Suppressor macrophage (primary cell): ENCODE measurements around the gene ARID1A.
A peak's percentile ranks its signal among the peaks of the same experiment; 100 is the strongest.
"Not testable (repeated sequence)": the region's sequence is repeated elsewhere in the genome, so short reads cannot be mapped to it uniquely, and the experiment has no call there.

ENCODE experiments used
- DNase-seq, 4 experiments: peaks; one replicate each; pipeline ENCODE4 v3.0.0-alpha.2; 2020 to 2022

ARID1A gene

DNA sequence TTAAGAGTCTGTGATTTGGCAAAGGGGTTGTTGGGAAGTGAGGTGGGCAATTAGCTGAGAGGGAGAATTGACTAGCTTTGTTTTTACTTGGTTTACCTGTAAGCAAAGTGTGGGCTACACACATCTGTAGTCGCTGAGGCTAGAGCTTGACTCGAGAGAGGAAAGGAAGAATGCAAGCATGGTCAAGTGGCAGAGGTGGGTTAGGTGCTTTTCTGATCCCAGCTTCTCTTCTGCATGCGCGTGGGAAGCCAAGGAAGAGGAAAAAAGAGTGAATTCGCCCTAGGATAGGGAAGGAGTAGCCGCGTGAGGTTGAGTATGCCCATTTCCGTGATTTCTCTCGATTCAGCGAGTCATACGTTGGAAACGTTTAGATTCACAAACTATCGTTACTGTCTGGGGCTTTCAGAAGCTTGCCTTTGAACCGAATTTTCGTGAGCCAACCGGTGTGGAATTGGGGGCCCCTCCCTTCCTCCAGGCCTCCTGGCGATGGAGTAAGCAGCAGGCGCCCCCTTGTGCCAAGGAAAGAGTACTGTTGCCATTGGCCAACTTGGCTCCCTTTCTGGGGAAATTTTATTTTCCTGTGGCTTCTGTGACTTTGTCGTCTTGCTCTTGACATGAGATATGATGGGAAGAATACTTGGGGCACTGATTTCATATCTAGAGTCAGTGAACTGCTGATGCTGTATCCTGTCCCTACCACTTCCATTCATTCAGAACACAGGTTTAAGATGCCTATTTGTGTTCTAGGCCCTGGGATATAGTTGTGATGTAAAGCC lies 93.2 kb downstream of the ARID1A start:
- DNase-seq, result peak; percentile 80 to 91 (median 87)

DNA sequence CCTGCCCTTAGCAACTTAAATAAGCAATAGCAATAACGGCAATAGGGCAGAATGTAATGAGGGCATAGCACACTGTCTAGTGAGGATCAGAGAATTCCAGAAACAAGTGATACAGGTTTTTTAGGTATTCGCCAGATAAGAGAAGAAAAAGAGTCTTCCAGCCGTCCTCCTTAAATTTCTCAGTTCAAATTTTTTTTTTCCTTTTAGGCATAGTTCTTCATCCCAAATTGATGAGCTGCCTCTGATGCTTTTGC lies 93.7 kb downstream of the ARID1A start:
- DNase-seq, result no peak

DNA sequence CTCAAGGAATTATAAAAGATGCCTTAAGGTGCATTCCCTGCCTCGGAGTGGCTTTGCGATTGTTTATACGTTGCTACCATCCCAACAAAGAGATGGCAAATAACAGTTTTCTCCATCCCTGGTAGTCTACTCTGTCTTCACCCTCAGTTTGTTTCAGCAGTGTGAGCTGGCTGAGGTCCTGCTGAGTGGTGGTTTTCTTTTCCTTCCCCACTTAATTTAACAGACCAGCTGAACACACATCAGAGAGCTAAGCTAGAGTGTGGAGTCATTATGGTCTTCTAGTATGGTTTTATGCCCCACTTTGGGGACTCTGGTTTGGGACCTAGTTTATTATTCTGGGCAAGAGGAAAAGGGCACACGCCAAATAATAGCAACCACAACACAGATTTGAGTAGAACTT lies 94.1 kb downstream of the ARID1A start:
- no peak for DNase-seq

DNA sequence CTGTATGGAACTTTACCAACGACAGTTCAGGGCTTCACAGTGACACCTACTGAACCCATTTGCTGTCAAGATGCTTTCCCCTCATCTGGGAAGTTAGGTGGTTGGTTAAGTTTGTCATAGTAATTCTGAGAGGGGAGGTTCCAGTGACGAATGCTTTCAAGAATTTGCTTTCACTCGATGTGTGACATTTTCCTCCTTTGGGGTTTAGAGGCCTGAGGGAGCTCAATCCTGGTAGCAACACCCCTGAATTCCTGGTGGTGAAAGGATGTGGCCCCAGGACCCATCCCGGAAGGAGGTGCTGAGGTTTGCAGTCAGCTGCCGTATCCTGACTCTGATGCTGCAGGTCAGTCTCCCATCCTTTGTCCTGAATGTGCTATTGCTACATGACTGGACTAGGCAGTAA lies 94.7 kb downstream of the ARID1A start:
- DNase-seq, result no peak

DNA sequence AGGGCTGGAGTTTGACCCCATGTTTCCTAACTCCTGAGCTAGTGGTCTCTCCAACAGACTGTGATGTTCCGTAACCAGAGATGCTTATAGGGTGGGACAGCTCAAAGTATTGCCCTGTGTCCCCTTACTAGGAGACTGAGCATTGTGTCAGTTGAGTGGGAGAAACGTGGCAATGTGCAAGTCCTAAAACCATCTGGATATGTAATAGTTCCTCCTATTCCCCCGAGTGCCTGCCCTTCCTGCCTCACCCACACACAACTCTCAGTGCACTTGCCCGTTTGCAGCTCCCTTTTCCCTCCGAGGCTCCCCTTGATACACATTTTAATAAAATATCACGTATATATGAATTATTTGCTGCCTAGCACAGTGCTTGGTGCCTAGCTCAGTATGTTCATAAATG lies 95.3 kb downstream of the ARID1A start:
- peak in 3 of 4 experiments; percentile 54 to 65 (median 64) for DNase-seq

DNA sequence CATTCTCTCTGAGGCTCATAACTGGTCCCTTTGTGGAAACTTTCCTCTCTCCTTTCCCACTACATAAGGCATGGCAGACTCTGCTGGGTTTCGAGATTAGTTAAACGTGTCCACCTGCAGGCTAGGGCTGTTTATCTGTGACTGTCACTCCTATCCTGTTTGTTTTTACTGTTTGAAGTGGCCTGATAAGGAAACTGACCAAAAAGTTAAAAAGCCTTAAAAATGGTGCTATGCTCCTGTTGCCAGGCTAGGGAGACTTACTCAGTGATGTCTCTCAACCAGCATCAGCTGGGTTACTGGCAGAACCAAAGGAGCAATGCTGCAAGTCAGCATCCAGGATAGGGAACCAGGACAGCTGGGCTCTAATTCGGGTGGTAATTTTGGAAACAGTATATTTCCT lies 95.8 kb downstream of the ARID1A start:
- peak in 3 of 4 experiments; percentile 32 to 37 (median 32) for DNase-seq

DNA sequence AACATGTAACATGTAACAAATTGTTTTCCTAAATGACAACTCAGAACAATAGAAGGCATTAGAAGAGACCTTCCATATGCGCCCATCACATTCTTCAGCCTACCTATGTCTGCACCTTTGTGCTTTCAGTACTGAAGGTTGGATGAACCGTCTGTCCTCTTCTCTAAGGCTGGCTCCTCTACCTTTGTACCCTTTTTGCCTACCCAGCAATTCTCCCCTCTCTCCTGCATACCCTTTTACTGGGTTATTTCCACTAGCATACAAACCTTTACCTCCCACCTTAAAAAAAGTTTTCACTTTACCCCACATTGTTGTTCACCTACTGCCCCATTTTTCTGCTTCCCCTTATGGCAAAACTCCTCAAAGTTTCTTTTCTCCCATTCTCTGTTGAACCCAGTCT lies 97.1 kb downstream of the ARID1A start:
- DNase-seq, result no peak

DNA sequence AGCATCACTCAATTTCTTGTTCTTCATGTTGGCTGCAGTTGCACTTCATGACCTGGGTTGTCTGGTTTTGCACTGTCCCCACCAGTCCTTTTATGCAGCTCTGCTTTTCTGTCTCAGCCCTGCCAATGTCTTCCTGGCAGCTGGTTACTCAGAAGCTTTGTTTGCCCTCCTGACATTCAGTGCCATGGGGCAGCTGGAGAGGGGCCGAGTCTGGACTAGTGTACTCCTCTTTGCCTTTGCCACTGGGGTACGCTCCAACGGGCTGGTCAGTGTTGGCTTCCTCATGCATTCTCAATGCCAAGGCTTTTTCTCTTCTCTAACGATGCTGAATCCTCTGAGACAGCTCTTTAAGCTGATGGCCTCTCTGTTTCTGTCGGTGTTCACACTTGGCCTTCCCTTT lies 98.6 kb downstream of the ARID1A start:
- DNase-seq, result no peak

DNA sequence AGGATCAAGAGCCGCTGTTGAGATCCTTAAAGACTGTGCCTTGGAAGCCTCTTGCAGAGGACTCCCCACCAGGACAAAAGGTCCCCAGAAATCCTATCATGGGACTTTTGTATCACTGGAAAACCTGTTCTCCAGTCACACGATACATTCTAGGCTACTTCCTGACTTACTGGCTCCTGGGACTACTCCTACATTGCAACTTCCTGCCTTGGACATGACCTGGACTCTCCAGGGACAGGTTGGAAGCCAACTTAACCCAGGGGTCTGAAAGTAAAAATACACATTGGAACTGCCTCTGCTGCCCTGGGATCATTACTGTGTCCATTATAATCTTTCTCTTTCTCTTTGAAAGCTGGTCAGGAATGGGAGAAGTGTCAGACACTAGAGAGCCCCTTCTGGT lies 101.8 kb downstream of the ARID1A start:
- no peak for DNase-seq

DNA sequence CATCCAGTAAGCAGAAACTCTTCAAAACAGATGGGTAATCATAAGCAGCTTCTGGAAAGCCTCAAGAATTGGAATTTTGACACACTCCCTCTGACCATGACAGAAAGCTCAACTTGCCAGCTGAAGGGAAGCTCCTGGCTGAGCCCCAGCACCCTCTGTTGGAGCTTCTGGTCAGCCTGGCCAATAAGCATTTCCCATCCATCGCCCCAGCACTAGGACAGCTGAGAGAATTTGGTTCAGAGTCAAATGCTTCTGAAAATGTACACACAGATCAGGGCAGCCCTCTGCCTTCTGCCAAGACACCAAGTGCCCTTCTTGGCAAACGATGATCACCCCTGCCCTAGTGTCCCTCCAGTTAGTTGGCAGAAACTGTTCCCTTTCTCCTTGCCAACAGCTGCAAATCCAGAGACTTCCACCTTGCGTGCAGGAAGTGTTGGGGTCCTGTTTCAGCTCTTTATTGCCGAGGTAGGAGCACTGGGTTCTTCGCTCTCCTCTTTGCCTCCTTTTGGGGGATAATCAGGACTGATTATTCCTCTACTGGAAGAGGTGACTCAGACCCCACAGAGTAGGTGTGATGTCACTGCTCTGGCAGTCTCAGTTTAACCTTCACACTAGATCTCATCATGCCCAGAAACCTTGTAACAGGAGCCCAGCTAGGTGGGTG lies 103.8 kb downstream of the ARID1A start:
- no peak for DNase-seq

DNA sequence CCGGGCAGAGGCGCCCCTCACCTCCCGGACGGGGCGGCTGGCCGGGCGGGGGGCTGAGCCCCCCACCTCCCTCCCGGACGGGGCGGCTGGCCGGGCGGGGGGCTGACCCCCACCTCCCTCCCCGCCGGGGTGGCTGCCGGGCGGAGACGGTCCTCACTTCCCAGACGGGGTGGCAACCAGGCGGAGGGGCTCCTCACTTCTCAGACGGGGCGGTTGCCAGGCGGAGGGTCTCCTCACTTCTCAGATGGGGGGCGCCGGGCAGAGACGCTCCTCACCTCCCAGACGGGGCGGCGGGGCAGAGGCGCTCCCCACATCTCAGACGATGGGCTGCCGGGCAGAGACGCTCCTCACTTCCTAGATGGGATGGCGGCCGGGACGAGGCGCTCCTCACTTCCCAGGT lies 108.1 kb downstream of the ARID1A start:
- not testable (repeated sequence) for DNase-seq

DNA sequence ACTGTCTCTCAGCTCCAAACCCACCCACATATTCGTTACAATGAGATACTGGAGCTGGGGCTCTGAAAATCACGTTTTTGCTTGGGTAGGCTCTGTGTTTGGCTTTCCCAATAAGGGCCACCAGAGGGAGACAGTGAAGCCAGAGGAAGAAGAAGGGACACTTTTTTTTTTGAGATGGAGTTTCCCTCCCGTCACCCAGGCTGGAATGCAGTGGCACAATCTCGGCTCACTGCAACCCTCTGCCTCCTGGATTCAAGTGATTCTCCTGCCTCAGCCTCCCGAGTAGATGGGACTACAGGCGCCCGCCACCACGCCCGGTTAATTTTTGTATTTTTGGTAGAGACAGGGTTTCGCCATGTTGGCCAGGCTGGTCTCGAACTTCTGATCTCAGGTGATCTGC lies 114.3 kb downstream of the ARID1A start:
- peak; percentile 81 to 90 (median 86) for DNase-seq

DNA sequence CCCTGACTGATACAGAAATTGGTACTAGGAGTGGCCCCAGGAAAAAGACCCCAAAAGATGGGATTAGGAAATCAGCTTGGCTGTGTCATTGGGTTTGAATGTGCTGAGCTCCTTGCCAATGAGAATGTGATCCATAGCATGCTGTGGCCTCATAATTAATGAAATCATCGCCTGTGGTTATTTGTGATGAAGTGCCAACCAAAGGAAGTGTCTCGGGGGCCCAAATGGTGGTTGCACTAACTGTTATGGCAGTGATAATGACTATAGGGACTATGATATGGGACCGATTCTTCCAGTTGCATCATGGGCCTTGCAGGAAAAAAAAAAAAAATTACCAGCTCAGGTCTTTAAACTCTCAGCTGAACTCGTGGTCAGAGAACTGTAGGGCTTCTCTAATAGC lies 115.2 kb downstream of the ARID1A start:
- no peak for DNase-seq

DNA sequence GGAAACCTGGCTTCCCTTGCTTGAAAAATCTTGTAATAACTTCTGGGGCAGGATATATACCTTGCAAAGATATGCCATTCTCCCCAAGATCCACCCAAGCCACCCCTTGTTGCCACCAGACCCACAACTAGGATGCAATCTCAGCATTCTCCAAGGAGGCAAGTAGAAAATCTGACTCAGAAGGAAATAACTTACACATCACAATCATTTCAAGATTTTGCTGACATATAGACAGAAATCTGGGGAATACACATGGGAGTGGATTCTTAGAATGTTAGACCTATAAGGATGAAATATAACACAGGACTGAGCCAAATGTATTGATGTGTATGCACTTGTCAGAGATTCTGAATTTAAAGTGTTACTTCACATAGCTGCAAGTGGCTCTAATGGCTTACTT lies 115.9 kb downstream of the ARID1A start:
- peak in 2 of 4 experiments; percentile 40 to 50 for DNase-seq

DNA sequence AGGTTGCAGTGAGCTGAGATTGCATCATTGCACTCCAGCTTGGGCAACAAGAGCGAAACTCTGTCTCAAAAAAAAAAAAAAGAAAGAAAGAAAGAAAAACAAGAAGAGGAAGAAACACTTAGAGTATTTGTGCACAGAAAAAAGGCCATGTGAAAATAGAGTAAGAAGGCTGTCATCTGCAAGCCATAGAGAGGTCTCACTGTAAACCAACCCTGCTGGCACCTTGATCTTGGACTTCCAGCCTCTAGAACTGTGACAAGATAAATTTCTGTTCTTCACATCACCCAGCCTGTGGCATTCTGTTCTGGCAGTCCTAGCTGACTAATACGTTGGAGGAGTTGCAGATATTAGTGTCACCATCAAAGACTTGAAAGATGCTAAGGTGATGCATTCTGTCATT lies 118.6 kb downstream of the ARID1A start:
- no peak for DNase-seq

DNA sequence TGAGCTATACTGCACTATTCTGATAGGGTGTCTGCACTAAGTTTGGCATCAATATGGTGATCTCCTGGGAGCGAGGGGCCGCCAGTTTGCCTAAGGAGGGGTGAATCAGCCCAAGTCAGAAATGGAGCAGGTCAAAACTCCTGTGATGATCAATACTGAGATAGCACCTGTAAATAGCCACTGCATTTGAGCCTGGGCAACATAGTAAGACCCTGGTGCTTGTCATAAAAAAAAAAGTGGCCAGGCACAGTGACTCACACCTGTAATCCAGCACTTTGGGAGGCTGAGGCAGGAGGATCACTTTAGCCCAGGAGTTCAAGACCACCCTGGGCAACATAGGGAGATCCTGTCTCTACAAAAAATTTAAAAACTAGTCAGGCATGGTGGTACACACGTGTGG lies 119.1 kb downstream of the ARID1A start:
- DNase-seq, result no peak

DNA sequence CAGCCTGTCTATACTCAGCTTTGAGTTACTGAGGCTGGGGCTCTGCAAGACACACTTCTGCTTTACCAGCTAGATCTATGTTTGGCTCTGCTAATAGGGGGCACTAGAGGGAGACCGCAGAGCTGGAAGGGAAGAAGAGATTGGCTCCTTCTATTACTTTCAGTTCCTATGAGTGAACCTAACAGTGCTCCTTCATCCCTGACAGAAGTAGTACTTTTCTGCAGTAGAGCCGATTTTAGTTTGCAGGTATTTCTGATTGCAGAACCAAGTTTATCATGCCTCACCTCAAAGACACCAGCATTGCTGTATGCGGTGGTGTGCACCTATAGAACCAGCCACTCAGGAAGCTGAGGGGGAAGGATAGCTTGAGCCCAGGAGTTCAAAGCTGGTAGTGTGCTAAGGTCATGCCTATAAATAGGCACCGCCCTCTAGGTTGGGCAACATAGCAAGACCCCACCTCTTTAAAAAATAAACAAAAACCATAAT lies 125.0 kb downstream of the ARID1A start:
- peak; percentile 72 to 88 (median 82) for DNase-seq

DNA sequence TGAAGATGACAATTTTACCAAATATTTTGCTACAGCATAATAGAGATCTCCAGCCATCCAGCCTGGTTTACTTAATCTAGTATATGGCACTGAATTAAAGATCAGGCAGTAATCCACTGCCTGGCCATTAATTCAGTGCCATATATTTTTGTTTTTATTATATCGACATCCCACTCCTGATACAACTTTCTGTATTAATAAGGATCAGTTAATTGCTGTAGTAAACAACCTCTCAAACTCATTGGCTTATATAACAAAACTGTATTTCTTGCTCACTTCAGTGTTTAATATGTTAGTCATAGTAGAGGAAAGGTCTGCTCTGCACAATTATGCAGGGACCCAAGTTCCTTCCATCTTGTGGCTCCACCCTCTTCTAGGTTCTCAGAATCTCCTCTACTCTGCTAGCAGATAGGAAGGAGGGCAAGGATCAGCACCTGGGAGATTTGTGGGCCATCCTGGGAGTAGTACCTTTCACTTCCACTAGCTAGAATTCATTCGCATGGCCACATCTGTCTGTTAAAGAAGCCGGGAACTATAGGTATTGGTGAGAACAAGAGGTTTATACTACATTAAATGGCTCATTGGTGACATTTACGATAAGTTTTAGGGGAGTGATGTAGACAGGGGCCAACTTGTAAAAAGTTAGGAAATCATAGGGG lies 127.1 kb downstream of the ARID1A start:
- no peak for DNase-seq

DNA sequence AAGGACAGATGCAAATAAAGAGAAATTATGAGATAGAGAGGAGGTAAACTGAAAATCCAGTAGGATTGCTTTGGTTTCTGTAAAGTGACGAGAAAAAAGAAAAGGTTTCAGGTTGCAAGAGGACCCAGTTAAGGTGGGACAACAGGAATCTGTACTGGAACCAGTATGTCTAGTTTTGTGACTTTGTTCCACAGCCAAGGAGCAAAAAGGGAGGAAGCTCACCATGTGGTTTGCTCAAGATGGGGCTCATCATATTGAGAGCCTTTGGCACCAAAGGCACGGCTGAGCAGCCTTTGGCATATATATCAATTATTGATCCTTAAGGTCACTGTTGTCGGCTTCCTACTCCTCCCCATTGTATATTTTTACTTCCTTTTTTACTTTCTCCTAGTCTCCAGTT lies 128.9 kb downstream of the ARID1A start:
- DNase-seq, result no peak

DNA sequence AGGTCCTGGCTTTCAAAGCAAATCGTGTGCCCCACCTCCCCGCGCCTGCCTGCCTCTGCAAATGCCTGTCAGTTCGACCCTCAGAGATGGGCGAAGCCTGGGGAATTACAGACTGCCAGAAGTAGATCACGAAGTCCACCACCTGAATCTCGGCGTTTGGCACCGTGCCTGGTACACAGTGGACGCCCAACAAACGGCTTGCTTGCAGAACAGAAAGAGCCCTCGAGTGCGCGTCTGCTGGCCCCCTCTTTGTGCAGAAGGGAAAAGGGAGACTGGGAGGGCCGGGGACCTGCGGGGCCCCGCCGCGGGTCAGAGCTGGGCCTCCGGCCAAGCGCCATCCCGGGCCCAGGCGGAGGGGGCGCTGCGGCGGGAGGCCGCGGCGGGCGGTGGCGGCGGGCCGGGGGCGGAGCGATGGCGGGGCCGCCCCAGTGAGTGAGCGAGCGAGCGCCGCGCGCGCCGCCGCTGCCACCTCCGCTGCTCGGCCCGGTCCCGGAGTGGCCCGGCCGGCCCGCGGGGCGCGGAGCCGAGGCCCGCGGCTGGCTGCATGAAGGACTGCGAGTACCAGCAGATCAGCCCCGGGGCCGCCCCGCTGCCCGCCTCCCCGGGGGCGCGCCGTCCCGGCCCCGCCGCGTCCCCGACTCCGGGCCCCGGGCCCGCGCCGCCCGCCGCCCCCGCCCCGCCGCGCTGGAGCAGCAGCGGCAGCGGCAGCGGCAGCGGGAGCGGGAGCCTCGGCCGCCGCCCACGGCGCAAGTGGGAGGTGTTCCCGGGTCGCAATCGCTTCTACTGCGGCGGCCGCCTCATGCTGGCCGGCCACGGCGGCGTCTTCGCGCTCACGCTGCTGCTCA lies 130.7 kb downstream of the ARID1A start, which contains the start of gene ZDHHC18:
TSS of gene ZDHHC18 (plus strand) at position 428 of the 845 bp plus-strand sequence. CDS start at position 545, 117 bp downstream.
- DNase-seq, result peak; percentile 77 to 94 (median 87)

DNA sequence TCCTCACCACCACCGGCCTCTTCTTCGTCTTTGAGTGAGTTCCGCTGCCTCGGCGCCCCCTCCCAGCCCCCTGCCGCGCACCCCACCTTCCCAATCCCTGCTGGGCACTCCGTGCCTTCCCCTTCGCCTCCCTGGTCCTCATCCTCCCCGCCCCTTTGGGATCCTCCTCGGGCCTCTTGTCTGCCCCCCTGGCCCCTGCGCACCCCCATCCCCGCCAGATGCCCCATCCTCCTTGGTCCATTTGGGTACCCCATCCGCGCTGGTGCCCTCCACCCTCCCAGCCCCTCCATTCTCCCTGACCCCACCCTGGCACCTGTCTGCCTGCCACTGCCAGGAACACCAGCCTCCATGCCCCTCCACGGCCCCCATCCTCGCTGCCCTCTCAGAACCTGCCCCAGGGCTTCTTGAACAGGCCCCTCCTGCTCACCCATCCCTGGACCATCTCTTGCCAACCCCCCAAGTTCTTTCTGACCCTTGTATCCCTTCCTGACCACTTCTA lies 131.3 kb downstream of the ARID1A start:
- no peak for DNase-seq

DNA sequence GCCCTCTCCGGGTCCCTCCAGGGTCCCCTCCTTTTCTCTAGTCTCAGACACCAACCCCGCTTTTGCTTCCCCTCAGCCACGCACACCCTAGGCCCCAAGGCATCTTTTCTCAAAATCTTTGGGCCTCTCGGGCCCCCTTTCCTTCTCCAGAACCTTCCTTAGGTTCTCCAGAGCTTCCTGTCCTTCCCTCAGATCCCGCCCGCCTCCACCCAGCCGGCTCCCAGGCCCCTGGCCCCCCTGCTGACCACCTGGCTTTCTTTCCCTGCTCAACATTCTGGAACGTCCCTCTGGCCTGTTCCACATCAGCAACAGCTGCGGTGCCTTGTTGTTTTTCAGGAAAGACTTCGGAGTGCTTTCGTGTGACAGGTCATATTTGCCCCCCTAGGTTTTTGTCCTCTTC lies 131.8 kb downstream of the ARID1A start:
- no peak for DNase-seq
